ENCODE measurements around the gene FGF2.

GRCh38 chr4:122914938-122915337 is 88.3 kb downstream of the FGF2 start:
- TF ChIP-seq CTCF (conservative IDR thresholded peaks at IDR 0.05) (no peak), EZH2 (IDR thresholded peaks at IDR 0.05; ENCODE audit: low read depth) (no peak)

Data from PC-9 (cell line).